Cardiac muscle cell (in vitro differentiated cells and primary cell): ENCODE data around the gene VPS35L. TPM values are rescaled to one million over a fixed set of nuclear protein-coding genes. Genes with fewer than 3 reads are reported as not detected.
"Not testable (repeated sequence)": the region's sequence is repeated elsewhere in the genome, so short reads cannot be mapped to it uniquely, and the experiment has no call there.

Source experiments
- DNase-seq, 2 donors: peaks; one replicate each; pipeline versions ENCODE4 v3.0.0 to v3.0.0-alpha.2; 2010 to 2017; ENCODE audit warnings: low read depth in 1 of 2, low spot score in 1 of 2
- H3K27ac ChIP-seq: fragments of 200-600 bp; sonication (generic); 2 replicates; pipeline ENCODE4 v1.5.1; 2016
- H3K27me3 ChIP-seq: fragments of 200-600 bp; sonication (generic); 2 replicates; pipeline ENCODE4 v1.6.0; 2016; ENCODE audit warnings: control low read depth
- H3K36me3 ChIP-seq: fragments of 200-600 bp; sonication (generic); 2 replicates; pipeline ENCODE4 v1.5.1; 2016; ENCODE audit warnings: control low read depth
- H3K4me1 ChIP-seq: fragments of 200-600 bp; sonication (generic); 2 replicates; pipeline ENCODE4 v1.8.1; 2017; ENCODE audit warnings: low read depth, mild to moderate bottlenecking, mixed run types
- H3K4me3 ChIP-seq: fragments of 200-600 bp; sonication (generic); 2 replicates; pipeline ENCODE4 v1.5.1; 2016; ENCODE audit warnings: mild to moderate bottlenecking
- H3K9me3 ChIP-seq: fragments of 200-600 bp; sonication (generic); 2 replicates; pipeline ENCODE4 v1.5.1; 2017; ENCODE audit warnings: low read depth, mild to moderate bottlenecking, control low read depth
- polyA plus RNA-seq: library from polyadenylated mRNA; unstranded; fragments of >200 nt; fragmentation: Nextera tagmentation; extraction: Ambion mirVana; gene quantifications from 2 replicates; pipeline ENCODE4 v1.2.1, GENCODE V29; 2016
- total RNA-seq: library from RNA; depleted of rRNA; stranded (reverse); fragments of >200 nt; gene quantifications from 2 replicates; pipeline ENCODE4 v1.2.3, GENCODE V29; 2016
- TF ChIP-seq, protein P1 (sequence below): IDR thresholded peaks from 2 replicates; pipeline ENCODE4 v1.5.1; 2012; ENCODE audit warnings: low read depth, mild to moderate bottlenecking, low read length

VPS35L gene
- total and polyA plus RNA-seq, 2 experiments from 2014 or later, result 31.5 to 61.6 TPM

DNA sequence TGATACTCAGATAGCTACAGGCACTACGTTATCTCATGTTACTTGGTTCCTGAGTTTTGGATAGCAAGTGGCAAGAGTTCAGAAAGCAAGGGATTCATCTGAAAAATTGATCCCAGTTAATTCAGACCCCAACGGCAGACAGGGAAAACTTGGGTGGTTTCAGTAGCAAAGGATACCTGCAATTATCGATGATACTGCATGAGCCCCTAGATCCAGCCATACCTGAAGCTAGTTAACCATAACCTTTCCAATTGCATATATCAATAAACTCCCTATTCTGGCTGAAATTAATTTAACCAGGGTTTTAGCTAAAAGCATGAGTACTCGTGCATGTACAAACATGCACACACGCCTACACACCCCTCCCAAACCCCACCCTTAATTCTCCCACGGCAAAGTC is 158.2 kb downstream of the VPS35L start:
- peaks cover 8% of the 10 kb centered on the region for H3K36me3 ChIP-seq

DNA sequence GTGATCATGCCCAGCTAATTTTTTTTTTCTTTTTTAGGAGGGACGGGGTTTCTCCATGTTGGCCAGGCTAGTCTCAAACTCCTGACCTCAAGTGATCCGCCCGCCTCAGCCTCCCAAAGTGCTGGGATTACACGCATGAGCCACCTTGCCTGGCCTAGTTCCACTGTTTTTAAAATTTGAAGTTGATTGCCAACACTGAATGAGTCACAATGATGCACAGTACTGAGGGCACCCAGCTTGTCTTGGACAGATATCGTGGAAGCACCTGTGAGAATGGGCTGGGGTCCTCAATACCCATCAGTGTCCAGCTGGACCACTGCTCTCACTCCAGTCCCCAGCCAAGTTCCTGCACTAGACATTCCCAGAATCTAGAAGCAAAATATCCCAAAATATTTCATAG is 160.1 kb downstream of the VPS35L start:
- TF ChIP-seq, protein P1, sequence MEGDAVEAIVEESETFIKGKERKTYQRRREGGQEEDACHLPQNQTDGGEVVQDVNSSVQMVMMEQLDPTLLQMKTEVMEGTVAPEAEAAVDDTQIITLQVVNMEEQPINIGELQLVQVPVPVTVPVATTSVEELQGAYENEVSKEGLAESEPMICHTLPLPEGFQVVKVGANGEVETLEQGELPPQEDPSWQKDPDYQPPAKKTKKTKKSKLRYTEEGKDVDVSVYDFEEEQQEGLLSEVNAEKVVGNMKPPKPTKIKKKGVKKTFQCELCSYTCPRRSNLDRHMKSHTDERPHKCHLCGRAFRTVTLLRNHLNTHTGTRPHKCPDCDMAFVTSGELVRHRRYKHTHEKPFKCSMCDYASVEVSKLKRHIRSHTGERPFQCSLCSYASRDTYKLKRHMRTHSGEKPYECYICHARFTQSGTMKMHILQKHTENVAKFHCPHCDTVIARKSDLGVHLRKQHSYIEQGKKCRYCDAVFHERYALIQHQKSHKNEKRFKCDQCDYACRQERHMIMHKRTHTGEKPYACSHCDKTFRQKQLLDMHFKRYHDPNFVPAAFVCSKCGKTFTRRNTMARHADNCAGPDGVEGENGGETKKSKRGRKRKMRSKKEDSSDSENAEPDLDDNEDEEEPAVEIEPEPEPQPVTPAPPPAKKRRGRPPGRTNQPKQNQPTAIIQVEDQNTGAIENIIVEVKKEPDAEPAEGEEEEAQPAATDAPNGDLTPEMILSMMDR, result no peak
- peaks cover 6% of the 10 kb centered on the region for H3K4me1 ChIP-seq
- no peaks in the 10 kb centered on the region for H3K9me3 ChIP-seq
- H3K36me3 ChIP-seq, result peaks cover 8% of the 10 kb centered on the region
- H3K27me3 ChIP-seq, result no peaks in the 10 kb centered on the region
- DNase-seq, result no peak
- no peak overlapping the region for H3K4me3 ChIP-seq
- H3K27ac ChIP-seq, result no peak overlapping the region

More for the DNA sequence above, 158.2 kb downstream of the VPS35L start:
- Histone ChIP-seq H3K4me1 (peaks cover 6% of the 10 kb centered on the region), H3K4me3 (no peak overlapping the region), H3K27ac (no peak overlapping the region), H3K27me3 (no peaks in the 10 kb centered on the region), H3K9me3 (no peaks in the 10 kb centered on the region)
- no peak for DNase-seq
- TF ChIP-seq, protein P1, result no peak

DNA sequence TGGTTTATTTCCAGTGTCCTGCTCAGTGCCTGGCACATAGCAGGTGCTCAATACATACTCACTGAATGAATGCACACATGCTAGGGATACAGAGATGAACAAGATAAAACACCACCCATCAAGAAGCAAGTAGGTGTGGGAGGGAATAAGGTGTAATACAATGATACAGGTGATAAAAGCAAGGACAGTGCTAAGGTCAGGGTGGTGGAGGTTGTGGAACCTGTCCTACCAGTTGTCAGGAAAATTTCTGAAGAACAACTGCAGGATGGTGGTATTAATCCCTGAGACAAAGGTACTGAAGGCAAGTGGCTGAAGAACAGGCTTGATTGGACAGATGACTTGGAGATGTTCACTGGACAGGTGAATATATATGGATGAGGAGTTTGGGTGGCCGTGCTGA is 160.7 kb downstream of the VPS35L start:
- no peak overlapping the region for H3K4me3 ChIP-seq
- peaks cover 6% of the 10 kb centered on the region for H3K4me1 ChIP-seq
- TF ChIP-seq, protein P1, result no peak
- peaks cover 8% of the 10 kb centered on the region for H3K36me3 ChIP-seq
- H3K27me3 ChIP-seq, result no peaks in the 10 kb centered on the region
- H3K27ac ChIP-seq, result no peak overlapping the region
- DNase-seq, result no peak
- no peaks in the 10 kb centered on the region for H3K9me3 ChIP-seq

DNA sequence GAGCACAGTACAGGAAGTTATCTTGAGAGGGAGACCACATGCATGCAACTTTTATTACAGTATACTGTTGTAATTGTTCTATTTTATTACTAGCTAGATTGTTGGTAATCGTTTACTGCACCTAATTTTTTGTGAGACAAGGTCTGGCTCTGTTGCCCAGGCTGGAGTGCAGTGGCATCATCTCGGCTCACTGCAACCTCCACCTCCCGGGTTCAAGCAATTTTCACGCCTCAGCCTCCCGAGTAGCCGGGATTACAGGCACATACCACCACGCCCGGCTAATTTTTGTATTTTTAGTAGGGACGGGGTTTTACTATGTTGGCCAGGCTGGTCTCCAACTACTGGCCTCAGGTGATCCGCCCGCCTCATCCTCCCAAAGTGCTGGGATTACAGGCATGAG is 161.2 kb downstream of the VPS35L start:
- H3K27ac ChIP-seq, H3K4me1 ChIP-seq, DNase-seq, H3K9me3 ChIP-seq, H3K27me3 ChIP-seq, H3K36me3 ChIP-seq: not testable (repeated sequence)
- peak overlapping the region; percentile 96 for H3K4me3 ChIP-seq

DNA sequence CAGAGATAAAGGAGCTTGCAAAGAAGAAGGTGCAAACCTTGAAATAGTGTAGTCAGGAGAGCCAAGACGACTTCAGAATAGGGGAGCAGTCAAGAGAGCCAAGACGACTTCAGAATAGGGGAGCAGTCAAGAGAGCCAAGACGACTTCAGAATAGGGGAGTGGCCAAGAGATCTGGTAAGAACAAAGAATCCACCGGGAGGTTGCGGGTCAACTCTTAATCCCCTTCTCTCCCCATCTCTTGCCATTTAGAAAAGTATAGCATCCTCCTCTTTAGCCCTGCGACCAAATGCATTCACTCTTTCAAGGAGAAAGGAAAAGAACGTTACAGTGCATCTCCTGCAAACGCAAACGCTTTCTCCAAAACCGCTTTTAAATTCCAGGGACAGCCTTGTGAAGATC is 161.8 kb downstream of the VPS35L start:
- no peaks in the 10 kb centered on the region for H3K27me3 ChIP-seq
- no peaks in the 10 kb centered on the region for H3K9me3 ChIP-seq
- peaks cover 8% of the 10 kb centered on the region for H3K36me3 ChIP-seq
- peaks cover 6% of the 10 kb centered on the region for H3K4me1 ChIP-seq
- peak overlapping the region; percentile 96 for H3K4me3 ChIP-seq
- DNase-seq, result no peak
- H3K27ac ChIP-seq, result peak overlapping the region; percentile 55
- TF ChIP-seq, protein P1, result no peak

DNA sequence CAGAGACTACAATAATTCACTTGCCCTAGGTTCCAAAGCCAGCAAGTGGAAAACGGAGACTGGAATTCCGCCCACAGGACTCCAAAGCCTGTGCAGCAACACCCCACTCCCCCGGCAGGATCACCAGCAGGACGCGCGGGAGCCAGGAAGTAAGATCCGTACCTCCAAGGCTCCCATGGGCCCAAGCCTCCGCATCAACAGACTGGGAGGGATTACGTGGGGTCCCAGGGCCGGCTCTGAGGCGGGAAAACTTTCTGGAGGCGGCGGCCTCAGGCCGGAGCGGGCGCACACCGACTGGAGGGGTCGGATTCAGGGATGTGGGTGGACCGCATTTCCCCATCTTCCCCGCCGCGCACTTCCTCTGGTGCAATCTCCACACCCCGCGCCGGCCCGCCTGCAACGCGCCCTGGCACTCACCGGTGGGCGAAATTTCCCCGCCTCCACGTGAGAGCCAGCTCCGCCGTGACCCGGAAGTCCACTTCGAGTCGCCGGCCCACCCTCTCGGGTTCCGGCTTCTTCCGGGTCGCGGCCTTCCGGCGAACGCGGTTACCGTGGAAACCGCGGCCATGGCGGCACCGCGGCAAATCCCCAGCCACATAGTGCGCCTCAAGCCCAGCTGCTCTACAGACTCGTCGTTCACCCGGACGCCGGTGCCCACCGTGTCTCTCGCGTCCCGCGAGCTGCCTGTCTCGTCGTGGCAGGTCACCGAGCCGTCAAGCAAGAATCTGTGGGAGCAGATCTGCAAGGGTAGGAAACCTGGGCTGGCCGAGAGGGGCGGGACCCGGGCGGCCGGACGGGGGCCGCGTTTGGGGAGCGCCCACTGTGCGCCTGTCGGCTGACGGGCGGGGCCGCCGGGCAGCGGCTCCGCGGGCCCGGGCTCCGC is 162.5 kb downstream of the VPS35L start, which contains the start of the genes IQCK and KNOP1:
TSS of gene IQCK (plus strand) at position 531 of the 883 bp plus-strand sequence. CDS start at position 567, 36 bp downstream.
TSS of gene KNOP1 (minus strand) at position 487 of the 883 bp plus-strand sequence. CDS start 3,192 bp downstream, outside the sequence.
- Histone ChIP-seq H3K36me3 (peaks cover 8% of the 10 kb centered on the region), H3K27ac (peak within 1 kb of the TSS; percentile 55), H3K4me3 (peak within 1 kb of the TSS; percentile 96), H3K27me3 (no peaks in the 10 kb centered on the region), H3K9me3 (no peaks in the 10 kb centered on the region), H3K4me1 (peaks cover 6% of the 10 kb centered on the region)
- TF ChIP-seq, protein P1, result no peak
- DNase-seq, result peak; percentile 94 to 95
